Peyer's patch (tissue), 4 donors: ENCODE measurements around the gene SH3GL1.

ENCODE experiments used
- CTCF ChIP-seq, 6 experiments: fragments of 450-650 bp in 4 of 6; fragments of 200-600 bp in 2 of 6; sonication (generic) in 1 of 6; IDR thresholded peaks; one replicate each; pipeline ENCODE4 v1.5.1; 2017 to 2019; ENCODE audit warnings: antibody characterized with exemption in 6 of 6, mild to moderate bottlenecking in 3 of 6, moderate library complexity in 1 of 6
- POLR2A ChIP-seq, 2 donors: fragments of 450-650 bp; IDR thresholded peaks; one replicate each; pipeline ENCODE4 v1.5.1; 2017; ENCODE audit warnings: antibody characterized with exemption in 2 of 2, mild to moderate bottlenecking in 2 of 2, moderate library complexity in 2 of 2

GRCh38 chr19:4365341-4365740, 35.0 kb downstream of the SH3GL1 start:
- TF ChIP-seq CTCF (IDR thresholded peaks at IDR 0.05) (no peak), POLR2A (IDR thresholded peaks at IDR 0.05) (no peak)
